Neutrophil (primary cell): Measurements from ENCODE around the gene JDP2.

ENCODE experiments used
- H3K27ac ChIP-seq: fragments of 200-600 bp; sonication (generic); 2 replicates; pipeline ENCODE4 v1.5.1; 2016; ENCODE audit warnings: mild to moderate bottlenecking, moderate library complexity
- H3K27me3 ChIP-seq: fragments of 200-600 bp; sonication (generic); 2 replicates; pipeline ENCODE4 v1.6.0; 2016; ENCODE audit warnings: mild to moderate bottlenecking
- H3K36me3 ChIP-seq: fragments of 200-600 bp; sonication (generic); 2 replicates; pipeline ENCODE4 v1.5.1; 2017
- H3K4me1 ChIP-seq, 2 experiments: fragments of 200-600 bp in 1 of 2; sonication (generic) in 1 of 2; 1 replicate in 1 of 2; 2 replicates in 1 of 2; pipeline versions ENCODE4 v1.5.1 to v1.6.1; 2013 to 2016; ENCODE audit warnings: low read depth in 1 of 2, low read length in 1 of 2, mild to moderate bottlenecking in 1 of 2, moderate library complexity in 1 of 2; ENCODE audit not compliant: control insufficient read depth in 1 of 2, insufficient read depth in 1 of 2
- H3K4me3 ChIP-seq, 2 experiments: fragments of 200-600 bp in 1 of 2; sonication (generic) in 1 of 2; 1 replicate in 1 of 2; 2 replicates in 1 of 2; pipeline ENCODE4 v1.5.1; 2013 to 2016; ENCODE audit warnings: low read depth in 1 of 2, low read length in 1 of 2, mild to moderate bottlenecking in 1 of 2, moderate library complexity in 1 of 2
- H3K9me3 ChIP-seq: fragments of 200-600 bp; sonication (generic); 2 replicates; pipeline ENCODE4 v1.5.1; 2016
- TF ChIP-seq, protein P1 (sequence below): fragments of 200-600 bp; sonication (generic); IDR thresholded peaks from 2 replicates; pipeline ENCODE4 v1.5.1; 2016; ENCODE audit warnings: antibody characterized with exemption

JDP2 gene

DNA sequence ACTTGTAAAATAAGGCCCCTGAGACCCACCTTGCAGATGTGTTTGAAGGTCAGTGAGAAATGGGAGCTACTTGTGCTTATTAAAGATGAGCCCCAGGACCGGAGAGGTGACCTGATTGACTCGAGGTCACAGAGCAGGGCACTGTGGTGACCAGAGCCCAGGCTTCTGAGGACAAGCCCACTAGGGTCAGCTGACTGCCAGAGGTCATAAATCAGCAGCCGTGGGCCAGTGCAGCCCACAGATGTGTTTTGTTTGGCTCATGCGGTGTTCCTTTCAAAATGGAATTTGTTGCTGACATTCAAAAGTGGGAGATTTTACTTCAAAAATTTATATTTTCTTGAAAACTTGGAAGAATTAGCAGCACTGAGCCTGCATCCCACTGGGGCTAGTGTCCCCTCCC is 24.5 kb downstream of the JDP2 start:
- Histone ChIP-seq H3K27me3 (no peaks in the 10 kb centered on the region), H3K4me3 (no peak overlapping the region), H3K27ac (peak overlapping the region; percentile 94), H3K4me1 (peaks cover 70 to 75% of the 10 kb centered on the region in 2 experiments), H3K9me3 (no peaks in the 10 kb centered on the region), H3K36me3 (peaks cover 38% of the 10 kb centered on the region)
- TF ChIP-seq, protein P1, sequence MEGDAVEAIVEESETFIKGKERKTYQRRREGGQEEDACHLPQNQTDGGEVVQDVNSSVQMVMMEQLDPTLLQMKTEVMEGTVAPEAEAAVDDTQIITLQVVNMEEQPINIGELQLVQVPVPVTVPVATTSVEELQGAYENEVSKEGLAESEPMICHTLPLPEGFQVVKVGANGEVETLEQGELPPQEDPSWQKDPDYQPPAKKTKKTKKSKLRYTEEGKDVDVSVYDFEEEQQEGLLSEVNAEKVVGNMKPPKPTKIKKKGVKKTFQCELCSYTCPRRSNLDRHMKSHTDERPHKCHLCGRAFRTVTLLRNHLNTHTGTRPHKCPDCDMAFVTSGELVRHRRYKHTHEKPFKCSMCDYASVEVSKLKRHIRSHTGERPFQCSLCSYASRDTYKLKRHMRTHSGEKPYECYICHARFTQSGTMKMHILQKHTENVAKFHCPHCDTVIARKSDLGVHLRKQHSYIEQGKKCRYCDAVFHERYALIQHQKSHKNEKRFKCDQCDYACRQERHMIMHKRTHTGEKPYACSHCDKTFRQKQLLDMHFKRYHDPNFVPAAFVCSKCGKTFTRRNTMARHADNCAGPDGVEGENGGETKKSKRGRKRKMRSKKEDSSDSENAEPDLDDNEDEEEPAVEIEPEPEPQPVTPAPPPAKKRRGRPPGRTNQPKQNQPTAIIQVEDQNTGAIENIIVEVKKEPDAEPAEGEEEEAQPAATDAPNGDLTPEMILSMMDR: no peak

DNA sequence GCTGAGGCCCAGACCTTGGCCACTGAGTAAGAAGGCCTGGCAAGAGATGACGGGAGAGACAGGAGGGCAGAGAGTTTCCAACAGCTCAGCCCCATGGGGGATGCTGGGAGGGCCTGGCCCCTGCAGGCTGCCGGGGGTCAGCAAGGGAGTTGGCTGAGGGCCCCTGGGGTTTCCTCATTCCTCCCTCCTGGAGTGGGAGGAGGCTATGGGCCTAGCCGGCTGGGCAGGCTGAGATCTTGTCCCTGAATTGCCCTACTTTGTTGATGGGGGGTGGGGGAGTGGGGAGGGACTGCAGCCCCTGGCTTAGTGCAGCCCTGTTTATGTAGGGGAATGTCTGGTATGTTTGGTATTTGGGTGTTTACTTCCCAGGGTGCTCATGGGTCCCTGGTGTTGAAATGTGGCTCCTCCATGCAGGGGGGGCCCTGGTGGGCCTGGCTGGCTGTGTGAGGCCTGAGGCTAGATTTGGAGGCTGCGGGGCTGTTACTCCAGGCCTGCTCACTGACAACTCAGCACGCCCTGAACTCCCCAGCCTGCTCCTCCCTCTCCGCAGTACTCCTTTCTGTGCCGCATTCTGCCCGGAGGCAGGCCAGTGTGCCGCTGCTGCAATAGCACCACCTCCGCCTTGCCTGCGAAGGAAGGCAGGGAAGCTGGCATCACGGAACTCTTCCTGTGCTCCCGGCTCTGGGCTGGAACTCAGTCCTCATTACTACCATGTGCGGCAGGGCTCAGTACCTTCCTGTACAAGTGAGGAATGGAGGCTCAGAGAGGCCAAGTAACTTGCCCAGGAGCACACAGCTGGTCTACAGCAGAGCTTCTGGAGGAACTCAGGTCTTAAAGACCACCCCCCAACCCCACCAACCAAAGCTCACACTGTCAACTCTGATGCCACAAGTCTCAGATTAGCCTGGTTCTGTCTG is 25.3 kb downstream of the JDP2 start:
- Histone ChIP-seq H3K4me1 (peaks cover 75 to 83% of the 10 kb centered on the region in 2 experiments), H3K36me3 (peaks cover 37% of the 10 kb centered on the region), H3K9me3 (no peaks in the 10 kb centered on the region), H3K27ac (peak overlapping the region; percentile 94), H3K27me3 (no peaks in the 10 kb centered on the region), H3K4me3 (peak overlapping the region; percentile 2 to 36)
- TF ChIP-seq, protein P1: no peak

DNA sequence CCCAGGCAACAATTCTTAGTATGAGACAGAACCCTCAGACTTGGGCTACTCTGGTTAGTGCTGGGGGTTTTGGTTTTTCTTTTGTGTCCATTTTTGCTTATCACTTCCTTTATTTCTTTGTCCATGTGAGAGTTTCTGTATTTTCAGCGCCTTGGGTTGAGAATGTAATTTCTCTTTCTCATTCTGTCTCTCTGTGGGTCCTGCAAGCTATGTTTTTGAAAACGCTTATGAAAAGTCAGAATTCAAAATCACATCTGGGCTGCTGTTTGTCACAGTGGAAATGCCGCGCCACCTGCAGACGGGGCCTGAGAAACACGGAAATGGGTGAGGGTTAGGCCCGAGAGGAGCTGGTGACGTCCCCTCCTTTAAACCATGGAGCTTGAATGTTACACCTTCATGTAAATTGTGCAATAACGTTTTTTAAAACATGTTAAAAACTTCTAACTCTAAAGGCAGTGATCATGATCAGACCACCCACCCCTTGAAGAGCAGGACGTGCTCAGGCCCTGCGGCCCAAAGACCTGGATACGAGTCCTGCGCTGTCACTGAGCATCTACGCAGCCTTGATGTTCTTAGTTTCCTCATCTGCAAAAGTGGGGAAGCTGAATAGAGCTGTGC is 26.1 kb downstream of the JDP2 start:
- peak overlapping the region; percentile 94 for H3K27ac ChIP-seq

DNA sequence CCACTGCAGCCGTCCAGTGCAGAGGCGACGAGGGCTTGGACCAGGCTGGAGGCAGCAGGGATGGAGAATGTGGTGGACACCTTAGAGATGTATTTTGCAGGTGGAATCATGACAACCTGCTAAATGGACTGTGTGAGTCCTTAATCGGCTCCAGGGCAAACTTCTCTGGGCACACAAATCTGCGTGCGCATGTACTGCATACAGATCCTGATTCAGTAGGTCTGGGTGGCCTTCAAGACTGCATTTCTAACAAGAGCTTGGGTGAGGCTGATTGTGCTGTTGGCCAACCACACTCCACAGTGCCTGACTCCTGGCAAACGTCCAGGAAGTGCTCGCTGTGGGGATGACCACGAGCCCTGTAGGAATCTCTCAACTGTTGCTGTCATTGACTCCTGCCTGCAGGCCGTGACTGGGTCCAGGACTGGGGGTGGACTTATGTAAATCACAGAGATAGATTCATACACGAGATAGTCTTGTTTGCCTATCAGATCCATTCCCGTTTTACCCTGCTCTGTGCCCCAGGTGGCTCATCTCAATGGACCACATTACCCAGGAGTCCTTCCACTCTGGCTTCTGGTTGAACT is 27.2 kb downstream of the JDP2 start:
- TF ChIP-seq, protein P1: no peak
- Histone ChIP-seq H3K4me1 (peaks cover 83 to 86% of the 10 kb centered on the region in 2 experiments), H3K4me3 (peak overlapping the region in 1 of 2 experiments; percentile 11), H3K27me3 (no peaks in the 10 kb centered on the region), H3K9me3 (no peaks in the 10 kb centered on the region), H3K27ac (peak overlapping the region; percentile 94), H3K36me3 (peaks cover 29% of the 10 kb centered on the region)

More for the DNA sequence above, 26.1 kb downstream of the JDP2 start:
- Histone ChIP-seq H3K4me3 (peak overlapping the region; percentile 2 to 36), H3K27me3 (no peaks in the 10 kb centered on the region), H3K9me3 (no peaks in the 10 kb centered on the region), H3K4me1 (peaks cover 81 to 86% of the 10 kb centered on the region in 2 experiments), H3K36me3 (peaks cover 29% of the 10 kb centered on the region)
- TF ChIP-seq, protein P1: peak; percentile 22

DNA sequence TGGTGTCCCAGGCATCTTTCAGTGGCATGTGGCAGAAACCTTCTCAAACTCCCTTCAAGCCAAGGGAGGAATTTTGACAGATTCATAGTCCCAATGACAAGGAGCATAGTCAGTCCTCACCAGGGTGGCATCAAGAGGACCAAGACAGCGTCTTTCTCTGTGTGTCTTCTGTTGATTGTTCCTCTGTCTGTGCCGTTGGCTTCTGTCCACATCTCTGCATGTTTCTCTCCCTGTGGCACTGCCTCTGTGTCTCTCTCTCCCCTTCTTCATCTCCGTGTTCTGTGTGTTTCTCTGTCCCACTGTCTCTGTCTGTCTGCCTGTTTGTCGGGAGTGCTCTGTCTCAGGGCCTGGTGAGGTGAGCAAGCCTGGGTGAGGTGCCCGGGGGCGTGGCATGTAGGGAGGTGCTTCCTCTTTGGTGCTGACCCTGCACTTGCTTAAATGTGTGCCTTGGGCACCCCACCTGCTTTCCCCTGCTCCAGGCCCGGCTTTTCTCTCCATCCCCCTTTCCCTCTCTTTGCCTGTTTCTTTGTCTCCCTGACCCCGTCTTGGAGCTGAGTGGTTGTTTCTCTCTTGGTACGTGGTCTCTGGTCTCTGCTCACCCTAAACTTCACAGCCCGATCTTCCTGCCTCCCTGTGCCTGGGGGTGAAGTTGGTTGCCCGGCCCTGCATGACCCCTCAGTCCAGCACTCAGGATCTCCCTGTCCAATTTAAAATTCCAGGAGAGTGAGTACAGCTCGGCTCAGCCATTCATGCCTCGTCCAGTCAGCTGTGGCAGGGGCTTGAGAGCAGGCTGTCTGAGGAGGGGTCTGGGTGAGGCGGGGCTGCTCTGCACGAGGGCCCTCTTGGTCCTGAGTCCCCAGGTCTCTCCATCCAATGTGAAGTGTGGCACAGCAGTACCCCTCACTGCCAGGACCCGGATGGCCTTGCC is 28.5 kb downstream of the JDP2 start:
- peak overlapping the region; percentile 94 for H3K27ac ChIP-seq

More for the DNA sequence above, 28.5 kb downstream of the JDP2 start:
- peaks cover 22% of the 10 kb centered on the region for H3K36me3 ChIP-seq
- H3K4me1 ChIP-seq: peaks cover 88 to 94% of the 10 kb centered on the region in 2 experiments
- TF ChIP-seq, protein P1: no peak
- H3K27me3 ChIP-seq: no peaks in the 10 kb centered on the region
- H3K9me3 ChIP-seq: no peaks in the 10 kb centered on the region
- H3K4me3 ChIP-seq: peak overlapping the region; percentile 16 to 48
